Measurements from ENCODE around the gene NLRP10.

The NLRP10 gene

GRCh38 chr11:7941608-7942007, 23.6 kb downstream of the NLRP10 start, which contains the start of gene OR10A3:
Gene OR10A3 (minus strand): TSS chr11:7941708. CDS start chr11:7939520, 2,188 bp downstream.
- no peak within 1 kb of the TSS for H3K4me3 ChIP-seq (ENCODE audit: low read depth, low read length)
- no peak for TF ChIP-seq CTCF (IDR thresholded peaks at IDR 0.05; ENCODE audit: borderline replicate concordance, insufficient read depth, low read depth, low read length)

- no peak for TF ChIP-seq CTCF (IDR thresholded peaks at IDR 0.05; ENCODE audit: borderline replicate concordance, insufficient read depth, low read depth, low read length)
- no peak overlapping the region for H3K4me3 ChIP-seq (ENCODE audit: low read depth, low read length)
Measured at GRCh38 chr11:7941146-7941545, 24.1 kb downstream of the NLRP10 start.

DNA sequence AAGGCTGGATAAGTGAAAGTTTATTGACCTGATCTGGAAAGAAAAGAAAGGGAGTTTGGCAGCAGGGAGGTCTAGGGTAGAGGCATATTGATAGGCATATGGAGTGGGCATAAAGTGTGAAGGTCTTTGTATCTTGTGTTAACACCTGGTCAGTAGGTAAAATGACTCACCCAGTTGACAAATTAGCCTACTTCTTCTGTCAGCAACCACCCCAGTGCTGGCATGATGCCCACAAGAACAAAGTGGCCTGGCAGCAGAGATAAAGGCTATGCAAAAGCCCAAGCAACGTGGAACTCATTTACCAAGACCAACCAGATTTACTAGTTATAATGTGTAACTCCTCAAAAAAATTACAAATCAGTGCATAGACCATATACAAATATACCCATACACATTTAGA, 28.6 kb downstream of the NLRP10 start:
- TF ChIP-seq CTCF (IDR thresholded peaks at IDR 0.05; ENCODE audit: borderline replicate concordance, insufficient read depth, low read depth, low read length) = no peak
- no peak overlapping the region for H3K4me3 ChIP-seq (ENCODE audit: low read depth, low read length)

DNA sequence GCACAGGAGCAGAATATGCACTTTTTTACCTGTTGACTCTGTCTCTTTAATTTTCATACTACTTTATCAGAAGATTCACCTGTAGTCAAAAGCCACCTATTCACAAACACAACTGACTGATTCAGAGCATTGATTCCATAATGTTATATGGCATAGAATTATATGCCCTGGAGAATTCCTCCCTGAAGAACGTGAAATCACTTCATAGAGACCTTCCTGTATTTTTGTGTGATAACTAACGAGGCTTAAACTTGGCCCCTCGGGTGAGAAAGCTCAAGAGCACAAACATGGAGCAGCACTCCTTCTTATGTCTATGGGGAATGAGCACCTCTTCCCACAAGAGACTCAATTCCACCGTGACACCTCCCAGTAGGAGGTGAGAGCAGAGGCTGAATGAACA, 34.1 kb downstream of the NLRP10 start, which contains the start of gene OR10A6:
Gene OR10A6, minus strand, starts transcription at position 101 of the 400 bp plus-strand sequence. CDS start 2,606 bp downstream, outside the sequence.
- H3K4me3 ChIP-seq (ENCODE audit: low read depth, low read length) = no peak within 1 kb of the TSS
- no peak for TF ChIP-seq CTCF (IDR thresholded peaks at IDR 0.05; ENCODE audit: borderline replicate concordance, insufficient read depth, low read depth, low read length)

DNA sequence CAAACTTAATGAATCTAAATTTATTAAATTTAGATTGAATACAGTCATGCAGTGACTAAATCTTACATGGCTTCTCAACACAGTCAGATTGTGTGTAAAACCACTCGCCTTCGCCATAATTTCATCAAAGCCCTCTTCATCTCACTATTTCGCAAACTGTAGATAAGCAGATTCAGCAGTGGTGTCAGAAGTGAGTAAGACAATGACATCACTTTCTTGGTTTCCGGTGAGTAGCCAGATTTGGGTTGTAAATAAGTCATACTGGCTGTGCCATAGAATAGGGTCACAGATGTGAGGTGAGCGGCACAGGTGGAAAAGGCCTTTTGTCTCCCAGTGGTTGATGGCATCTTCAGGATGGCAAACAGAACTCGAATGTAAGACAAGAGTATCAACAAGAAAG, 37.6 kb downstream of the NLRP10 start:
- H3K4me3 ChIP-seq (ENCODE audit: low read depth, low read length) = no peak overlapping the region
- no peak for TF ChIP-seq CTCF (IDR thresholded peaks at IDR 0.05; ENCODE audit: borderline replicate concordance, insufficient read depth, low read depth, low read length)

- TF ChIP-seq CTCF (IDR thresholded peaks at IDR 0.05; ENCODE audit: borderline replicate concordance, insufficient read depth, low read depth, low read length) = no peak
- no peak overlapping the region for H3K4me3 ChIP-seq (ENCODE audit: low read depth, low read length)
Measured at GRCh38 chr11:7924536-7924935, 40.7 kb downstream of the NLRP10 start.

DNA sequence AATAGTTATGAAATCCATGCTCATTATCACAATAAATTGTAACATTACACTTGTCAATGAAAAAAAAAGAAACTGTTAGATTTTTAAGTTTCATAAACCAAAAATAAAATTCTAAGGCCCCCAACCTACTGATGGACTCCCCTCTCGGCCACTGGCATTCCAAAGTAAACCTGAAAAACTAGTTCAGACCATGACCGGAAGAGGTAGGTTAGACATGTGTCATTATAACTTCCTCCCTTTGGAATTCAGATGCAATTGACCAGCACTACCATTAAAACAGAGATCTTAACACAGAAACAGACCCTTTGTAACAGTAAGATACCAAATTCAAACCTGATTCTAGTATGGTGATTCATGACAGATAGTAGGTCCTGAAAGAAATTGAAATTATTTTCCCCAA, 47.1 kb downstream of the NLRP10 start:
- no peak for TF ChIP-seq CTCF (IDR thresholded peaks at IDR 0.05; ENCODE audit: borderline replicate concordance, insufficient read depth, low read depth, low read length)
- H3K4me3 ChIP-seq (ENCODE audit: low read depth, low read length) = no peak overlapping the region

All from GM12875 (cell line).